Measurements from ENCODE around the gene PGK2.

DNA sequence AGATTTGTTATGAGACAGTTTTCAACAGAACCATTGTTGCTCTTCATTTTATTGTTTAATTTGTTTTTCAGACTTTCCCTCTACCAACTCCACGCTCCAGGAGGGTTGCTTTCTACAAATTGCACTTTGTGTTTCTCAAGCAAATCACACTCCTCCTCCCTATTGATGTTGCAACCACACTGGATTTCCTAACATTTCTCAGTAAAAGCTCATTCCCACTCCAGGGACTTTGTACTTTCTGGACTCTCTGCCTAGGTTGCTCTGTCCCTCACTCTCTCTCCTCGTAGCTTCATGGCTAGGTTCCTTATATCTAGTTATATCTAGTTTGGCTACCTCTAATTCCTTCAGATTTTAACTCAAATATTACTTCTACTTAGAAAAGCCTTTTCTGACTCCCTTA, 20.3 kb downstream of the PGK2 start:
- TF ChIP-seq POLR2AphosphoS5 (IDR thresholded peaks at IDR 0.05): no peak
- TF ChIP-seq CTCF (IDR thresholded peaks at IDR 0.05): no peak
